Upper lobe of right lung (tissue), 1 donor: ENCODE results near the gene CFD. TPM values are rescaled to one million over a fixed set of nuclear protein-coding genes. Genes with fewer than 3 reads are reported as not detected.
"Not testable (repeated sequence)": the region's sequence is repeated elsewhere in the genome, so short reads cannot be mapped to it uniquely, and the experiment has no call there.

Source experiments
- ATAC-seq: fragments of 200-7000 bp; cut with Tn5 transposase; one replicate; pipeline ENCODE4 v1.9.1; 2020; ENCODE audit warnings: mild to moderate bottlenecking, moderate library complexity
- DNase-seq: peaks from one replicate; pipeline ENCODE4 v3.0.0-alpha.2; 2020
- H3K27ac ChIP-seq: fragments of 200-600 bp; one replicate; pipeline ENCODE4 v1.8.0; 2022
- H3K27me3 ChIP-seq: fragments of 200-600 bp; one replicate; pipeline ENCODE4 v1.8.0; 2022; ENCODE audit warnings: mild to moderate bottlenecking
- H3K36me3 ChIP-seq: fragments of 200-600 bp; one replicate; pipeline ENCODE4 v1.8.0; 2022
- H3K4me1 ChIP-seq: fragments of 200-600 bp; one replicate; pipeline ENCODE4 v1.8.0; 2022
- H3K4me3 ChIP-seq: fragments of 200-600 bp; one replicate; pipeline ENCODE4 v1.8.0; 2022; ENCODE audit warnings: mild to moderate bottlenecking
- H3K9me3 ChIP-seq: fragments of 200-600 bp; one replicate; pipeline ENCODE4 v1.8.0; 2022
- CTCF ChIP-seq: fragments of 200-600 bp; IDR thresholded peaks from one replicate; pipeline ENCODE4 v1.8.0; 2022; ENCODE audit warnings: antibody characterized with exemption
- intact Hi-C: fragments of 100-400 bp; cut with DNase I; formaldehyde crosslinking; loops from one replicate; pipeline ENCODE4 v1.11.0; 2022
- total RNA-seq: library from RNA; stranded (reverse); fragmentation: NEBNext Ultra II Directional; extraction: Animal tissue kit (Norgen Biotek cat#: 25700); gene quantifications from one replicate; pipeline ENCODE4 v1.2.1, GENCODE V29; 2021
- donor health status: DM: no; HTN: yes; CAD: no; lungs with severe emphysema.

Gene CFD
- total RNA-seq, 1 donor from 2014 or later, result 153 TPM

- Histone ChIP-seq H3K36me3 (no peaks in the 10 kb centered on the region), H3K4me3 (peak overlapping the region; percentile 10), H3K27ac (no peak overlapping the region), H3K4me1 (peaks cover 17% of the 10 kb centered on the region), H3K9me3 (no peaks in the 10 kb centered on the region), H3K27me3 (peaks cover 39% of the 10 kb centered on the region)
- DNase-seq (peak; percentile 76), ATAC-seq (peak; percentile 74)
- TF ChIP-seq CTCF, result no peak
- intact Hi-C loops, result no loop called here
Measured at GRCh38 chr19:843180-843835, 16.2 kb upstream of the CFD start.

GRCh38 chr19:843836-844545, 15.5 kb upstream of the CFD start:
- no peak overlapping the region for H3K4me3 ChIP-seq
- H3K36me3 ChIP-seq, result no peaks in the 10 kb centered on the region
- no peak for TF ChIP-seq CTCF
- intact Hi-C loops, result no loop called here
- H3K4me1 ChIP-seq, result peaks cover 17% of the 10 kb centered on the region
- H3K9me3 ChIP-seq, result no peaks in the 10 kb centered on the region
- H3K27ac ChIP-seq, result no peak overlapping the region
- DNase-seq (no peak), ATAC-seq (peak; percentile 3)
- peaks cover 32% of the 10 kb centered on the region for H3K27me3 ChIP-seq

GRCh38 chr19:844546-844971, 14.9 kb upstream of the CFD start:
- Histone ChIP-seq H3K4me1 (peaks cover 17% of the 10 kb centered on the region), H3K27me3 (peaks cover 31% of the 10 kb centered on the region), H3K4me3 (no peak overlapping the region), H3K36me3 (no peaks in the 10 kb centered on the region), H3K9me3 (no peaks in the 10 kb centered on the region), H3K27ac (no peak overlapping the region)
- ATAC-seq (no peak), DNase-seq (no peak)
- no peak for TF ChIP-seq CTCF
- intact Hi-C loops, result no loop called here

GRCh38 chr19:845707-846521, 13.6 kb upstream of the CFD start:
- no peak overlapping the region for H3K4me3 ChIP-seq
- DNase-seq, result no peak
- ATAC-seq, result no peak
- intact Hi-C loops, result no loop called here
- TF ChIP-seq CTCF, result no peak
- H3K27me3 ChIP-seq, result peaks cover 31% of the 10 kb centered on the region
- H3K27ac ChIP-seq, result no peak overlapping the region
- no peaks in the 10 kb centered on the region for H3K9me3 ChIP-seq
- H3K36me3 ChIP-seq, result no peaks in the 10 kb centered on the region
- H3K4me1 ChIP-seq, result peaks cover 23% of the 10 kb centered on the region

GRCh38 chr19:848386-848921, 11.0 kb upstream of the CFD start:
- no peaks in the 10 kb centered on the region for H3K36me3 ChIP-seq
- peaks cover 41% of the 10 kb centered on the region for H3K27me3 ChIP-seq
- H3K4me1 ChIP-seq, result peaks cover 22% of the 10 kb centered on the region
- H3K9me3 ChIP-seq, result no peaks in the 10 kb centered on the region
- no peak for DNase-seq
- ATAC-seq, result no peak
- intact Hi-C loops, result no loop called here
- H3K27ac ChIP-seq, result no peak overlapping the region
- H3K4me3 ChIP-seq, result no peak overlapping the region
- no peak for TF ChIP-seq CTCF

GRCh38 chr19:849195-849594, 10.3 kb upstream of the CFD start:
- H3K9me3 ChIP-seq, H3K36me3 ChIP-seq, intact Hi-C loops, H3K27ac ChIP-seq, ATAC-seq, H3K4me3 ChIP-seq, DNase-seq: not testable (repeated sequence)
- Histone ChIP-seq H3K27me3 (peaks cover 36% of the 10 kb centered on the region), H3K4me1 (peaks cover 17% of the 10 kb centered on the region)
